Smooth muscle cell of the umbilical artery (primary cell): Measurements from ENCODE around the gene PSMA3. TPM values are rescaled to one million over a fixed set of nuclear protein-coding genes. Genes with fewer than 3 reads are reported as not detected.

Experiments used
- total RNA-seq: library from RNA; depleted of rRNA; stranded (reverse); fragments of >200 nt; gene quantifications from 2 replicates; pipeline ENCODE4 v1.2.3, GENCODE V29; 2014

Gene PSMA3
- 79.0 and 98.7 TPM in 2 replicates for total RNA-seq

DNA sequence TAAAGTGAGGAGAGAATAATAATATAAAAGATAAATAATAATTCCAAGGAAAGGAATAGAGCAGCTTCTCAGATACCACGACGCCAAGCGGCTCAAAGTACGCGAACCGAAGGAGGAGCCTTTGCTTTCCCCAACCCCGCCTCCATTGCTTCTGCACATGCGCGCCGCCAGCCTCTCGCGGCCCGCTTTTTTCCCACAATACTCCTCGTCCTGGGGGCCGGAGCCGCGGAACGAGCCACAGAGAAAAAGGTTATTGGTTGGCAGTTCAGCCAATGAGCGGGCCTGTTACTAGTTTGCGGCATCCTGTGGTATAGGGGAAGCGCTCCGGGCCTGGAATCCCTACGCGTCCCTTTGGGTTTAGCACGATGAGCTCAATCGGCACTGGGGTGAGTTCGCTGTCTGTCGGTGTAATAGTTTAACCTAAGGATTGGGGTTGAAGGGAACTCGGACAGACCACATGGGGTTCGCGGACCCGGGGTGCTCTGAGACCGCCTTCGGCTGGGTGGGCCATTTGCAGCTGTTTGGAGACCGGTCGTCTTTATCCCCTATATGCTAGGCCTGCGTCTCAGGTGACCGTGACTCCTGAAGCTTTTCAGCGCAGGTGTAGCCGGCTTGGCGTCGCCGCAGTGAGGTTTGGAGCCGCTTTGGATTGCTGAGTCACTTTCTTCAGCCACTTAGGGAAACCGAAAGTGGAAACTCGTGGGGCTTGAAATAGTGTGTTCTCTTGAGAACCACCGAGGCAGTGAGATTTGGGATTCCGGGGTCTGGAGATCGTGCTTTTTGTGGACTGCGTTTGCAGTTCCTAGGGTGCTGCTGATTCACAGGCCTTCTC, at the start of gene PSMA3:
Gene PSMA3, plus strand, starts transcription at position 288 of the 832 bp plus-strand sequence. Its CDS starts 78 bp downstream, at position 366.

DNA sequence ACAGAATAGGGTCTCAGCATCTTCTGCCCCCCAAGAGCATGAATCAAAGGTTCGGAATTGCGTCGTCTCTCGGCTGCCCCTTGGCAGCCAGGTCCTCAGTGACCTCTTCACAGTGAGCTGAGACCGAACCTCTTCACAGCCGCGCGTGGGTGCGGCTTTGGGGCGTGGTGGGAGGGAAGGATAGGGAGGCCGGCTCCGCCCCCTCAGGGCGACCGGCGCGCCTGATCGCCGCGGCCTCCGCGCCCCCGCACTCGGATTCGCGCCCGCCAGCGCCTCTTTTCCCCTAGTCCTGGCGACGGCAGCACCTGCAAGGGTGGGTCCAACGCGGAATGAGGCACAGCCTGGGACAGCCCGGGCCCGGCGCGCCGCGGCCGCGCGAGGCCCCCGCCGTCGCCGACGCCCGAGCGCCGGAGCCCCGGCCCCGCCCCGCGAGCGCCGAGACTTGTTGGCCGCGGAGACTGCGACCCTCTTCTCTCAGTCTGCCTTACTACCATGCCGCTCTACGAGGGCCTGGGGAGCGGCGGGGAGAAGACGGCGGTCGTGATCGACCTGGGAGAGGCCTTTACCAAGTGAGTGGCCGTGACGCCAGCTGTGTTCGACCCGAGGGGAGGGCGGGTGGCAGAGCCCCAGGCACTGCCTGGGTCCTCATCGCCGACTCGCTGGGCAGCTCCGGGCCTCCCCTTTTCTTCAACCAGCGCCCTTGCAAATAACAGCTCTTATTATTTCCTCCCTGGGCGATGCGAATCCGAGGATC, 44.7 kb upstream of the PSMA3 start, which contains the start of gene ACTR10:
Gene ACTR10, plus strand, starts transcription at position 424 of the 754 bp plus-strand sequence. Its CDS starts 69 bp downstream, at position 493.

DNA sequence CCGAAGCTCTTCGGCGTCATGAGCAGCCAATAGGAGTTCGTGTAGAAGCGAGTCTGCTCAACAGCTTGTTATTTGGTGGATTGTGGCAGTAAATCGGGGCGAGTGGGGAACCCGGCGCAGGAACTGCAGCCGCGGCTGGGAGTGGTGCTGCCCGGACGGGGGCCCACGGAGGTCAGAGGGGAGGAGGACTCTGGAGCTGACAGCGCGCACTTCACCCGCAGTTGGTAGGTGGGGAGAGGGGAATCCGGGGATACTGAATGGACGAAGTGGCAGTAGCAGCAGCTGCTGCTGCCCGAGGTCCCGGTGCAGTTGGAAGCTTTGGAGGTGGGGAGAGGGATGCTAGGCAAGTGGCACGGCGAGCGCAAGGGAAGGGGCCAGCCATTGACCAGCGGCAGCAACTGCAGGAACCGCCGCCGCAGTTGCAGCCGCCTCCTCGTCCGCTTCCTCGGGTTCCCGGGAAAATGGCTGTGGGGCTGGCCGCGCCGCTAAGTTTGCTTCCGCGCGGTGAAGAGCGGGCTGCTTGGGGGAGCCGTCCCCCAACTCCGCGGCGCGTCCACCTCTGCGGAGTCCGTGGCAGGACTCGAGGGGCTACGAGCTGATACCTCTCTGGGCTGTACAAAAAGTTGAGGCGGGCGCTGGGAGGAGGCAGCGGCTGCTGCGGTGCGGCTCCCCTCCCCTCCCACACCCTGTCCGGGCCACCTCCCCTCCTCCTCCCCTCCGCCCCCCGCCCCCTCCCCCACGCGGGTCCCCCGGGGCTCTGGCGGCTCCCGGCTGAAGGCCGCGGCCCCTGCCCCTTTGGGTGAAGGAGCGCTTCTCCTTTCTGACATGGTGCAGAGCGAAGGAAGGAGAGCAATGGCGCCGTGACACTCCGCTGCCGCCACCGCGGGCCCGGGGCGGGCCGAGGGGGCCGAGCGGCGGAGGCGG, 54.1 kb downstream of the PSMA3 start, which contains the start of gene ARID4A:
Gene ARID4A, plus strand, starts transcription at position 79 of the 924 bp plus-strand sequence. CDS start 1,300 bp downstream, outside the sequence.

Other genes starting within 250 kb of the PSMA3 start
- 11.3 and 13.5 TPM in 2 replicates for gene ARMH4, start 92.6 kb upstream of the PSMA3 start, total RNA-seq
- gene ACTR10, start 44.7 kb upstream of the PSMA3 start, total RNA-seq = 46.4 and 62.1 TPM in 2 replicates
- 9.0 and 9.5 TPM in 2 replicates for gene ARID4A, start 53.7 kb downstream of the PSMA3 start, total RNA-seq
- gene TOMM20L, start 151.1 kb downstream of the PSMA3 start, total RNA-seq = not detected in 2 replicates
- gene TIMM9, start 182.7 kb downstream of the PSMA3 start, total RNA-seq = 11.9 and 16.6 TPM in 2 replicates
- 24.1 and 32.4 TPM in 2 replicates for gene KIAA0586, start 182.9 kb downstream of the PSMA3 start, total RNA-seq